ENCODE measurements around the gene OSTF1.

DNA sequence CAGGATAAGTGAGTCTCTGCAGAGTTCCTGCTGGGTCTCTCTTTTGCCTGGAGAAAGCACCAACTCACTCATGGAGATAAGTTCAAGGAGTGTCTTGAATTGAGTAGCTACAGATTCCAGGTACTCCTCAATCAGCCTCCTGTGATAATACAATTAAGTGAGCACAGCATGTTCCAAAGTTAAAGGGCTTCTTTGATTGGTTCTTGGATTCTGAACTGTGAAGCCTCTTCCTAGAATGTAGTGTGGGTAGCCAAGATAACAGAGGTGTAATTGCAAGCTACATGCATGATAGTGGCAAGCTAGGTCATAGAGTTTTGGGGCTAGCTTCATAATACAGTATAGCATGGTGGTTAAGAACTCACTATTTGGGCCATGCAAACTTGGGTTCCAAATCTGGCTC lies 37.0 kb upstream of the OSTF1 start:
- TF ChIP-seq, protein P1, sequence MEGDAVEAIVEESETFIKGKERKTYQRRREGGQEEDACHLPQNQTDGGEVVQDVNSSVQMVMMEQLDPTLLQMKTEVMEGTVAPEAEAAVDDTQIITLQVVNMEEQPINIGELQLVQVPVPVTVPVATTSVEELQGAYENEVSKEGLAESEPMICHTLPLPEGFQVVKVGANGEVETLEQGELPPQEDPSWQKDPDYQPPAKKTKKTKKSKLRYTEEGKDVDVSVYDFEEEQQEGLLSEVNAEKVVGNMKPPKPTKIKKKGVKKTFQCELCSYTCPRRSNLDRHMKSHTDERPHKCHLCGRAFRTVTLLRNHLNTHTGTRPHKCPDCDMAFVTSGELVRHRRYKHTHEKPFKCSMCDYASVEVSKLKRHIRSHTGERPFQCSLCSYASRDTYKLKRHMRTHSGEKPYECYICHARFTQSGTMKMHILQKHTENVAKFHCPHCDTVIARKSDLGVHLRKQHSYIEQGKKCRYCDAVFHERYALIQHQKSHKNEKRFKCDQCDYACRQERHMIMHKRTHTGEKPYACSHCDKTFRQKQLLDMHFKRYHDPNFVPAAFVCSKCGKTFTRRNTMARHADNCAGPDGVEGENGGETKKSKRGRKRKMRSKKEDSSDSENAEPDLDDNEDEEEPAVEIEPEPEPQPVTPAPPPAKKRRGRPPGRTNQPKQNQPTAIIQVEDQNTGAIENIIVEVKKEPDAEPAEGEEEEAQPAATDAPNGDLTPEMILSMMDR (IDR thresholded peaks at IDR 0.05): no peak
- TF ChIP-seq POLR2AphosphoS5 (IDR thresholded peaks at IDR 0.05): no peak

Data from esophagus muscularis mucosa (tissue), 3 donors.